ENCODE results near the gene MAPT.
A peak's percentile ranks its signal among the peaks of the same experiment; 100 is the strongest.
"Not testable (repeated sequence)": the region's sequence is repeated elsewhere in the genome, so short reads cannot be mapped to it uniquely, and the experiment has no call there.

Gene MAPT

DNA sequence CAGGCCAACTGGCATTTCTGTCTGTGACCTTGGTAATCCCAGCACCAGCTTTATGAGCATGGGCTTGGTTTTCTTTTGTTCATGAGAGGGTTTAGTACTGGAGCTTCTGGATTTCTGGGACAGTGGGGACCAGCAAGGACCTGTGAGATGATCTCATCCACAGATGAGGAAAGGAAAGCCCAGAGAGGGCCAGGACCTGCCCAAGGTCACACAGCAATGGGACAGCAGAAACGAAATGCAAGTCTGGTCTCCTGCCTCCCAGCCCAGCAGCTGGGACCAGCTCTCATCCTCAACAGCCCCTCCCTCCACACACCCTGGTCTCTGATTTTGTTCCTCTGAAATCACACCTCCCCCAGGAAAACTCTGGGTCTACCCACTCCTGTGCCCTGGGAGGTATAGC, 42.5 kb upstream of the MAPT start:
- Mint-ChIP-seq H3K4me1 (peaks cover 11% of the 10 kb centered on the region), H3K27me3 (peaks cover 24% of the 10 kb centered on the region), H3K27ac (no peak overlapping the region), H3K36me3 (ENCODE audit: low read depth) (no peaks in the 10 kb centered on the region), H3K9me3 (no peaks in the 10 kb centered on the region), H3K4me3 (no peak overlapping the region)
- DNase-seq (no peak), ATAC-seq (no peak)

DNA sequence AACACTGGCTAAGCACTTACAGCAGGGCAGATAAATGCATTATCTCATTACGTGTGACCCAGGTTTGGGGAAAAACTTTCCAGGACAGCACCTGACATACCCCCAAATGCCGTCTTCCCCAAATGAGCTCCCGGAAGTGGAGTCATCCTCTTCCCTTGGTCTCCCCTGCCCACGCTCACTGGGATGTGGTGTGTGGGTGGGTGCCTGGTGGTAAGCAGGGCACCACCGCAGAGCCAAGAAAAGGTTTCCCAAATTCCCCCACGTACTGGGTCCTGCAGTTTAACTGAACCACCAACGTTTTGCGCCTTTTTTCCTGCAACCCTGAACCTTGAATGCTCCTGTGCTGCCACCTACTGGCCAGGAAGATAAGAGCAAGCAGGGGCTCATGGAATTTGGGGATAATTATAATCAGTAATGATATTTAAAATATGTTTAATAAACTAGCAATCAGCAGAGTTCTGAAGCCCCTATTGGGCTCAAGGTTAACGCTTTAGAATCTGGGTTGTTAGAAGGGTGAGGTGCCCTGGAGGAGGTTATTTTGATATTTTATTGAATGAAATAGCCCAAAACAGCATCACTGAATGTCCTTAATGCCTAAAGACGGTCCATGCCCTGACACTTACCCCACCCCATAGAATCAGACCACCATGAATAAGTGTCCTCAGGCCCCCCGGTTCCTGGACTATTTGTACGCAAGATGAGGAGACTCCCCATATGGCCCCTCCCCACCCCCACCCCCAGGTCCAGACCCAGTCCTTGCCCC, 41.6 kb upstream of the MAPT start:
- no peak overlapping the region for H3K27ac Mint-ChIP-seq
- ATAC-seq = peak; percentile 34

DNA sequence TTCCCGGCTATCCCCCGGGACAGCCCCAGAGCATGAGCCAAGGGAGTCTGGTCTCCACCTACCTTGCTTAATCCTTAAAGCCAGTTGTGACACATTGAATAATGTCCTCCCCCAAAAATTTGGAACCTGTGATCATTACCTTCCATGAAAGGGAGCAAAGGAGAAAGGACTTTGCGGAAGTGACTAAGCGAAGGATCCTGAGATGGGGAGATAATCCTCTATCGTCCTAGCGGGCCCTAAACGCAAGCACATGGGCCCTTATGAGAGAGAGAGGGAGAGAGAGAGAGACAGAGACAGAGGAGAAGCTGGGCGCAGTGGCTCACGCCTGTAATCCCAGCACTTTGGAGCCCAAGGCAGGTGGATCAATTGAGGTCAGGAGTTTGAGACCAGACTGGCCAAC, 40.1 kb upstream of the MAPT start:
- Mint-ChIP-seq H3K36me3 (ENCODE audit: low read depth) (no peaks in the 10 kb centered on the region), H3K27me3 (peaks cover 32% of the 10 kb centered on the region), H3K4me1 (peaks cover 11% of the 10 kb centered on the region)

More for the DNA sequence above, 41.6 kb upstream of the MAPT start:
- Mint-ChIP-seq H3K4me3 (no peak overlapping the region), H3K9me3 (no peaks in the 10 kb centered on the region), H3K4me1 (peaks cover 11% of the 10 kb centered on the region), H3K27me3 (peaks cover 24% of the 10 kb centered on the region), H3K36me3 (ENCODE audit: low read depth) (no peaks in the 10 kb centered on the region)
- DNase-seq = peak; percentile 73

DNA sequence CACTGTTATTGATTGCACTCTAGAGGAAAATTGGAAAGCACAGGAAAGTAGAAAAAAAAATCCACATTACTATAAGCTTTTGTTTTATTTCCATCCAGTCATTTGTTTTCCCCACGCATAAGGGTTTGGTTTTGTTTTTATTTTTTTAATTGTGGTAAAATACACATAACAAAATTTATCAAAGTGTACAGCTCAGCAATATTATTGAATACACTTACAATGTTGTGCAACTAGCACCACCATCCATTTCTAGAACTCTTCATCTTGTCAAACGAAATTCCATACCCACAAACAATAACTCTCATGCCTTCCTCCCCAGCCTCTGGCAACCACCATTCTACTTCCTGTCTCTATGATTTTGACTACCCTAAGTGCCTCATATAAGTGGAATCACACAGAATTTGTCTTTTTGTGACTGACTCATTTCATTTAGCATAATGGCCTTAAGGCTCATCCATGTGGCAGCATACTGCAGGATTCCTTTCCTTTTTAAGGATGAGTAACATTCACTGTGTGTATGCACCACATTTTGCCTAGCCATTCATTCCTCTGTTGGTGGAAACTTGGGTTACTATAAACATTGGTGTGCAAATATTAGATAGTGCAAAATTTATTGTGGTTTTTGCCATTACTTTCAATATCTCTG, 38.5 kb upstream of the MAPT start:
- ATAC-seq = no peak
- peaks cover 39% of the 10 kb centered on the region for H3K27me3 Mint-ChIP-seq
- H3K27ac Mint-ChIP-seq = no peak overlapping the region
- peaks cover 11% of the 10 kb centered on the region for H3K4me1 Mint-ChIP-seq
- DNase-seq = no peak
- no peak overlapping the region for H3K4me3 Mint-ChIP-seq
- no peaks in the 10 kb centered on the region for H3K36me3 Mint-ChIP-seq (ENCODE audit: low read depth)
- no peaks in the 10 kb centered on the region for H3K9me3 Mint-ChIP-seq

More for the DNA sequence above, 40.1 kb upstream of the MAPT start:
- Mint-ChIP-seq H3K27ac (no peak overlapping the region), H3K9me3 (no peaks in the 10 kb centered on the region), H3K4me3 (no peak overlapping the region)
- no peak for ATAC-seq
- no peak for DNase-seq

DNA sequence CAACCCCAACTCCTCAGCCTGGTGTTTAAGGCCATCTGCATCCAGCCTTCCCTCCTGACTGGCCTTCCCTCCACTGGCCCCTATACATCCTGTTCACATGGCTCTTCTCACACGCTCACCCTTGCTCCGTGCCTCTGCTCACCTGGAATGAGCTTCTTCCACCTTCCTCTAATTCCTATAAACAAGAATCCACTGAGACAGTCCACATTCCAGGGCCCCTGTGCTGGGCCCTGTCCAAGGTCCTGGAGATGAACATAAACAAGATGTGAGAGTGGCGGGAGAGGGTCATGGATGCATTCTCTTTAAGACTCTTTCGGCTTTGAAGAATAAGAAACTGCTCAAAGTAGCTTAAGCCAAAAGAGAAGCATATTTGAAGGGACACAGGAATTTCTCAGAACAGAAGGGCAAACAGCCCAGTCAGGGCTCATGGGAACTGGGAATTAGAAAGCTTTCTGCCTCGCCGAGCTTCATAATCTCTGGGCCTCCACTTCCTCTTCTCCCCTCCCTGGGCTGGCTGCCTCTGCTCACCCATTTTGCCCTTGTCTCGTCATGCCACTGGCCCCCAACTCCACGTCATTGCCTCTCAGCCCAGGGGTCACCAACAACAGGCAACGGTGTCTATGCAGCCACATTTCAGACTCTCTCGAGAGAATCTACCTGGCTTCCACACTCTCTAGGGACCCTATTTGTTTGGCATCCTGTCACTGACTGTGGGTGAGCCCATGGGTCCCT, 36.2 kb upstream of the MAPT start:
- ATAC-seq = no peak
- no peaks in the 10 kb centered on the region for H3K9me3 Mint-ChIP-seq
- H3K27me3 Mint-ChIP-seq = peaks cover 27% of the 10 kb centered on the region
- no peak for DNase-seq
- H3K4me1 Mint-ChIP-seq = peaks cover 3% of the 10 kb centered on the region
- H3K4me3 Mint-ChIP-seq = no peak overlapping the region
- H3K27ac Mint-ChIP-seq = peak overlapping the region; percentile 1
- H3K36me3 Mint-ChIP-seq (ENCODE audit: low read depth) = no peaks in the 10 kb centered on the region

DNA sequence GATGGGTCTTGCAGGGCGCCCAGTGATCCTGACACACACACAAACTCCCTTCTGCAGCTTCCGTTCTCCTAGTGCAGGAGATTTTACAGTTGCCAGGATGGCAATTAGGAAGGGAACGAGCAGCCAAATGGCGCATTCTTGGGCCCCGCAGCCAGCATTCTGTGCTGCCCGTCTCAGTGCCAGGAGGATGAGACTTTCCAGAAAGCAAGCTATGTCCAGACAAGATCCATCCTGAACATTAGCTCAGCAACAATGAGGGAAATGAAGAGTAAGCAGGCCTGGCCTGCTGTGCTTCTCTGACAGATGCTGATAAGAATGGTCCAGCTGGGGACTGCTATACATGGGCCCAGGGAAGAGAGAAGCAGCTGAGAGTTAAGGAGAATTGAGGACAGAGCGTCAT, 33.2 kb upstream of the MAPT start:
- no peak for ATAC-seq
- H3K4me1 Mint-ChIP-seq = no peaks in the 10 kb centered on the region
- H3K27me3 Mint-ChIP-seq = peaks cover 33% of the 10 kb centered on the region
- H3K27ac Mint-ChIP-seq = no peak overlapping the region
- no peak for DNase-seq
- H3K9me3 Mint-ChIP-seq = no peaks in the 10 kb centered on the region
- H3K36me3 Mint-ChIP-seq (ENCODE audit: low read depth) = no peaks in the 10 kb centered on the region
- H3K4me3 Mint-ChIP-seq = no peak overlapping the region

DNA sequence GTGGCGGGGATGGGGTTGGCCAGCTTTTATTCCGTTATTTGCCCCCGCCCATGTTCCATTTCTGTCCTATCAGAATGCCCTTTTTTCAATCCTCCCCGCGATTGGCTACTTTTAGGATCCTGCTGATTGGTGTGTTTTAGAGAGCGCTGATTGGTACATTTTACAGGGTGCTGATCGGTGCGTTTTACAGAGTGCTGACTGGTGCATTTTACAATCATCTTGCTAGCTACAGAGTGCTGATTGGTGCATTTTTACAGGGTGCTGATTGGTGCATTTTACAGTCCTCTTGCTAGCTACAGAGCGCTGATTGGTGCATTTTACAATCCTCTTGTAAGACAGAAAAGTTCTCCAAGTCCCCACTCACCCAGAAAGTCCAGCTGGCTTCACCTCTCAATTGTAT, 32.2 kb upstream of the MAPT start:
- ATAC-seq; H3K36me3 Mint-ChIP-seq (ENCODE audit: low read depth); H3K4me1 Mint-ChIP-seq; DNase-seq; H3K27ac Mint-ChIP-seq; H3K4me3 Mint-ChIP-seq; H3K9me3 Mint-ChIP-seq: not testable (repeated sequence)
- H3K27me3 Mint-ChIP-seq = peaks cover 27% of the 10 kb centered on the region

DNA sequence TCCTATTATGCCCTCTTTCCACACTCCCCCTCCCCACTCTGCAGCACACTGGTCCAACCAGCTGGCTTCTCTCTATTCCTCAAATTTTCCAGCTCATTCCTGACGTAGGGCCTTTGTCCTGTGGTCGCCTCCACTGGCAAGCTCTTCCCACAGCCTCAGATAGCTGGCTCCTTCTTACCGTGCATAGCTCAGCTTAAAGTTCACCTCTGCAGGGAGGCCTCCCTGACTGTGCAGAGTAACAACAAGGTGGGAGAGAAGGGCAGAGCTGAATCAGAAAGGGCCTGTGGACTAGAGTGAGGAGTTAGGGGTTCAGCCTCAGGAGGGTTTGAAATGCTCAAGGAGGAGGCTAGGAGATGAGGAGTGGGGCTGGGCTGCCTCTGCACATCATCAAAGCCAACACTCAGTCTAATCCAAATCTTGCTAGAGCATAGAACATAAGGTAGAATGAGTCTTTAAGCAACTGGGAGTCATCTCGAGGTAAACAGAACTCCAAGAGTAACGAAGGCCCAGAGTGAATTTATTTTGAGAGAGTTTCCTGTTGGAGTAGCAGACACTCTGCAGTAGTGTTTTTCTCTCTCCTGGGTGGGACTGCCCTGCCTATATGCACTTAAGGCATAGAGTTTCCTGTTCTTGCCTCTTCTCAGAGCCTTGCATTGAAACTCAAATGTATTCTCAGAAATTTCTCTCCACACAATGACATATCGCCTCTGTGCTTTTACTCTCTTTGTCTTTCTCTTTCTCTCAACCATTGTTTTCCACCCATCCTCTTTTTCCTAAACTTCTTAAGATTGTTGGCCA, 30.3 kb upstream of the MAPT start:
- H3K36me3 Mint-ChIP-seq (ENCODE audit: low read depth) = no peaks in the 10 kb centered on the region
- H3K27me3 Mint-ChIP-seq = peaks cover 21% of the 10 kb centered on the region
- no peak for DNase-seq
- no peak overlapping the region for H3K4me3 Mint-ChIP-seq
- H3K4me1 Mint-ChIP-seq = peaks cover 2% of the 10 kb centered on the region
- no peak overlapping the region for H3K27ac Mint-ChIP-seq
- H3K9me3 Mint-ChIP-seq = no peaks in the 10 kb centered on the region
- ATAC-seq = no peak

DNA sequence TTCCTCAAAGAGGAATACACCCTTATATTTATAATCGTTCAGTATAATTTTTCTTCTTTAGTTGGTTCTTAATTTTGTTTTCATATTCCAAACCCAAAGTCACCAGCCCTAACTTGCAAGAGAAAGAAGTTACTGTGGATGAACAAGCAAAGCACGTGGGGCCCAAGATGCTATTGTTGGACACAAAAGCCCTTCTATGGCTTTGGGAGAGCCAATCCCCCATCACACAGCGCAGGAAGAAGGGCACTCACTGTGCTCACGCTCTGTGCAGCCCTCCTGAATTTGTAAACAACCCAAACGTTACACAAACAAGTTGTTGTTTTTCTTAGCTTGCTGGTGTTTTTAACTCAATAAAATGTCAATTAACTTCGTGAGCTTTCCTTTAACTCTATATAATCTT, 27.2 kb upstream of the MAPT start:
- no peaks in the 10 kb centered on the region for H3K36me3 Mint-ChIP-seq (ENCODE audit: low read depth)
- H3K27ac Mint-ChIP-seq = no peak overlapping the region
- H3K4me3 Mint-ChIP-seq = no peak overlapping the region
- peaks cover 12% of the 10 kb centered on the region for H3K27me3 Mint-ChIP-seq
- ATAC-seq (no peak), DNase-seq (no peak)
- no peaks in the 10 kb centered on the region for H3K9me3 Mint-ChIP-seq
- H3K4me1 Mint-ChIP-seq = peaks cover 7% of the 10 kb centered on the region

DNA sequence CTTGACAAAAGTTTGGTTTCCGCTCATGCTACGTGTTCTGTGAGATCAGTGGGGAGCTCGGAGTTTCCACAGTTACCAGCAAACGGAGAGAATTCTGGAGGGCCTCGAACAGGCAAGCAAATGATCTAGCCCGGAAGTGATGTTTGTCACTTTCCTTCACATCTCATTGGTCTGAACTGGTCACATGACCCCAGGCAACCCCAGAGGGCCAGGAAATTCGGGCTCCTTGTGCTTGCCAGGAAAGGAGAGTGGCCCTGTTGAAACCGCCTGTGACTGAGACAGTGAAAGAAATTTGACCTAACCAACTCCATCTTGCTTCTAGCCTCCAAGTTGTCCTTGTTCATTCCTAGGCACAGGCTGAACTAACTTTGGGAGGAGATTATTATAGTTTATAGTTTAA, 26.7 kb upstream of the MAPT start:
- H3K4me1 Mint-ChIP-seq = peaks cover 7% of the 10 kb centered on the region
- no peaks in the 10 kb centered on the region for H3K36me3 Mint-ChIP-seq (ENCODE audit: low read depth)
- DNase-seq = no peak
- H3K4me3 Mint-ChIP-seq = no peak overlapping the region
- no peak overlapping the region for H3K27ac Mint-ChIP-seq
- no peak for ATAC-seq
- H3K9me3 Mint-ChIP-seq = no peaks in the 10 kb centered on the region
- peaks cover 12% of the 10 kb centered on the region for H3K27me3 Mint-ChIP-seq

DNA sequence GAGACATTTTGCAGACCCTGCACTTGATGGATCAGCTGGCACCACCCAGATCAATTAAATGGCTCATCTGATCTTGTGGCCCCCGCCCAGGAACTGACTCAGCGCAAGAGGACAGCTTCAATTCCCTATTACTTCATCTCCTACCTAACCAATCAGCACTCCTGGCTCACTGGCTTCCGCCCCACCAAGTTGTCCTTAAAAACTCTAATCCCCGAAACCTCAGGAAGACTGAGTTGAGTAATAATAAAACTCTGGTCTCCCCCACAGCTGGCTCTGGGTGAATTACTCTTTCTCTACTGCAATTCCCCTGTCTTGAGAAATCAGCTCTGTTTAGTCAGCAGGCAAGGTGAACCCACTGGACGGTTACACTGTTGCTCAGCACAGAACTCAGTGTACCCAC, 26.1 kb upstream of the MAPT start:
- Mint-ChIP-seq H3K36me3 (ENCODE audit: low read depth) (no peaks in the 10 kb centered on the region), H3K4me1 (peaks cover 9% of the 10 kb centered on the region), H3K27ac (no peak overlapping the region), H3K27me3 (peaks cover 12% of the 10 kb centered on the region), H3K4me3 (no peak overlapping the region), H3K9me3 (no peaks in the 10 kb centered on the region)
- ATAC-seq (no peak), DNase-seq (no peak)

DNA sequence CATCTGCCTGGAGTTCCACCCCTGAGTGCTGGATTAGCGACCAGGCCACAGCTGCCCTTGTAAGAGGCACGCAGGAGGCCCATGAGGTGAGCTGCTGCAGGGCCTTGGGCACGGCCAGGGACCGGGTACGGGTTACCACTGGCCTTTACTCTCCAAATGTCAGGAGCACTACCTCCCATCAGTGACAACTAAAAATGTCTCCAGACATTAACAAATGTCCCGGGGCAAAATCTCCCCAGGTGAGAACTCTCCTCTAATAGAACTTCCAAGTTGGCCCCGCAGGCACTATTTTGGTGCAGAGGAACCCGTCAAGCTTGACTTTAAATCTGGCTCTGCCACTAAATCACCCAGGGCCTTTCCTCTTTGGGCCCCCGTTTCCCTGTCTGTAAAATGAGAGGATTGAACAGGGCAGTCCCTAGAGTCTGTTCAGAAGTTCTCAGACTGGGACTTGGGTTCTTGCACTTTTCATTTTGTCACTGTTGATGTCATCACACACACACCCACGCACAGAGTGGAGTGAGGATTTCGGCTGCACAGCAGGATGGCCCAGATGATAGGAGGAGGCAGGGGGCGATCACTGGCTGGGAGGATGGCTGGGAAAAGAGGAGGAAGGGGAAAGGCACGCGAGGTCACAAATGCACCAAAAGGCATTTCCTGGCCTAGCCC, 24.5 kb upstream of the MAPT start:
- DNase-seq (no peak), ATAC-seq (no peak)
- H3K9me3 Mint-ChIP-seq = no peaks in the 10 kb centered on the region
- no peaks in the 10 kb centered on the region for H3K36me3 Mint-ChIP-seq (ENCODE audit: low read depth)
- peaks cover 4% of the 10 kb centered on the region for H3K27me3 Mint-ChIP-seq
- H3K4me1 Mint-ChIP-seq = peaks cover 14% of the 10 kb centered on the region
- H3K4me3 Mint-ChIP-seq = no peak overlapping the region
- no peak overlapping the region for H3K27ac Mint-ChIP-seq

DNA sequence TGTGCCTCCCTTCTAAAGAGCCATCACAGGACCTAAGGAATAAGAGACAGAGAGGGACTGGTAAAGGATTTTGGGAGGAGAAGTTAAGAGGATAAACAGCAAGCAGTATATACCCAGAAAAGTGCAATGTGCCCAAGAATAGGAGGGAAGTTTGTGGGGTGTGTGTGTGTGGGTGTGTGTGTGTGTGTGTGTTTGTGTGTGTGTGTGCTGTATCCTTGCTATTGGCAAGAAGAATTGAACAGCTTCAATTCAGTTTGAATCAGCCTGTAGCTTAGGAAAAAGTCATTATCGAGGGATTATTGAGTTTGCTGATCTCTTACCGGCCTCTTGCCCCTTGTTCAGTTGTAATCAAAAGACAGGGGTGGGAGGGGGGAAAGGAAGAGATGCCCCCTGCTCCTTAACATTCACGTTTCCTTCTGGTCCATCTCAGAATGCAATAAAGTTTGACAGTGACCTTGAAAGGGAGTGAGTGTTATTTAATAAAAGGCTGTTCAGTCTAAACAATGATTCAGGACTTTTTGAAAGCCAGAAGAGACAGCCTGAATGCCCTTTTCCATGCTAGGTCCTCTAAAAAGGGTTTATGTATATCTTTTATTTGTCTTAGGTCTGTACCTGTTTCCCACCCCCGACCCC, 23.9 kb upstream of the MAPT start:
- no peaks in the 10 kb centered on the region for H3K36me3 Mint-ChIP-seq (ENCODE audit: low read depth)
- ATAC-seq (no peak), DNase-seq (no peak)
- H3K4me1 Mint-ChIP-seq = peaks cover 14% of the 10 kb centered on the region
- H3K4me3 Mint-ChIP-seq = no peak overlapping the region
- H3K27ac Mint-ChIP-seq = no peak overlapping the region
- peaks cover 6% of the 10 kb centered on the region for H3K27me3 Mint-ChIP-seq
- no peaks in the 10 kb centered on the region for H3K9me3 Mint-ChIP-seq

DNA sequence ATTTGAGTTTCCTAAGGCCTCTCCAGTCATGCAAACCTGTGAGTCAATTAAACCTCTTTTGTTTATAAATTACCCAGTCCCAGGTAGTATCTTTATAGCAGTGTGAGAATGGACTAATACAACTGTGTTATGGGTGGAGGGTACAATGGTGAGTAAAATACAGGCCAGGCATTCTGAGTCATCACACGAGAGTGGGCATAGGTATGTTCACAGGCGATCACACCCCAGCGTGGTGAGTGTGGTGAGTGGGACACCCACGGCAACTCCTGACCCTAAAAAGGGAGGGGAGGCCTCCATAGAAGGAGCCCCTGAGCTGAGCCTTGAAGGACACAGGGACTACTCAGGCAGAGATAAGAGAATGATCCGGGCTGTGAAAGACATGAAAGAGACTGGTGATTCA, 22.6 kb upstream of the MAPT start:
- peaks cover 14% of the 10 kb centered on the region for H3K4me1 Mint-ChIP-seq
- peaks cover 6% of the 10 kb centered on the region for H3K27me3 Mint-ChIP-seq
- peak; percentile 51 for ATAC-seq
- no peaks in the 10 kb centered on the region for H3K9me3 Mint-ChIP-seq
- H3K4me3 Mint-ChIP-seq = no peak overlapping the region
- no peak for DNase-seq
- H3K36me3 Mint-ChIP-seq (ENCODE audit: low read depth) = no peaks in the 10 kb centered on the region
- no peak overlapping the region for H3K27ac Mint-ChIP-seq

Measured in activated naive CD8-positive, alpha-beta T cell treated with anti-CD3 and anti-CD28 coated beads, Interleukin-2, amount 50 U/mL, for 24 hours (primary cell).